OCI-LY7 (cell line): ENCODE measurements around the gene HOXC11. TPM values are rescaled to one million over a fixed set of nuclear protein-coding genes. Genes with fewer than 3 reads are reported as not detected.

Experiments used
- BruUV-seq: library from RNA; stranded (reverse); fragments of 400-500 nt; replicated peaks from 2 replicates; lab custom pipeline; 2021; lab: Mats Ljungman, UMichigan
- CTCF ChIA-PET: fragments of 300-600 bp; sonication (Branson Sonifier 250); formaldehyde crosslinking; loops from one replicate; lab custom pipeline; 2022; ENCODE audit warnings: antibody characterized with exemption; ENCODE audit not compliant: unreplicated experiment; lab: Charles Lee
- POLR2A ChIA-PET: fragments of 300-600 bp; sonication (Branson Sonifier 250); formaldehyde crosslinking; loops from one replicate; lab custom pipeline; 2022; ENCODE audit warnings: antibody characterized with exemption; lab: Charles Lee
- DNase-seq: peaks from one replicate; pipeline ENCODE4 v3.0.0-alpha.2; 2015; ENCODE audit warnings: low spot score
- H2AFZ ChIP-seq: fragments of 200-600 bp; sonication (generic), shearing (Covaris generic); 2 replicates; pipeline ENCODE4 v1.6.1; 2014; ENCODE audit warnings: mild to moderate bottlenecking, antibody characterized with exemption, low read length, moderate library complexity
- H3K27ac ChIP-seq: fragments of 200-600 bp; sonication (generic); 2 replicates; pipeline ENCODE4 v1.5.1; 2014; ENCODE audit warnings: mixed run types, low read depth, mild to moderate bottlenecking, moderate library complexity, low read length, inconsistent platforms; ENCODE audit not compliant: poor library complexity, severe bottlenecking
- H3K36me3 ChIP-seq: fragments of 200-600 bp; sonication (generic); 2 replicates; pipeline ENCODE4 v1.6.1; 2014; ENCODE audit warnings: mild to moderate bottlenecking, antibody characterized with exemption, low read length, moderate library complexity, mixed read lengths; ENCODE audit not compliant: insufficient read depth
- H3K4me1 ChIP-seq: fragments of 200-600 bp; sonication (generic); 2 replicates; pipeline ENCODE4 v1.5.1; 2014; ENCODE audit warnings: mild to moderate bottlenecking, low read length; ENCODE audit not compliant: insufficient read depth, poor library complexity, severe bottlenecking
- H3K4me2 ChIP-seq: fragments of 200-600 bp; sonication (generic); 2 replicates; pipeline ENCODE4 v1.6.1; 2014; ENCODE audit warnings: mild to moderate bottlenecking, low read length
- H3K4me3 ChIP-seq: fragments of 200-600 bp; sonication (generic); 2 replicates; pipeline ENCODE4 v1.5.1; 2014; ENCODE audit warnings: mild to moderate bottlenecking, low read depth, low read length; ENCODE audit not compliant: poor library complexity, severe bottlenecking
- H3K79me2 ChIP-seq: fragments of 200-600 bp; sonication (generic); 2 replicates; pipeline ENCODE4 v1.6.1; 2016; ENCODE audit warnings: low read depth, mild to moderate bottlenecking, low read length, moderate library complexity, mixed read lengths; ENCODE audit not compliant: insufficient read depth
- H3K9me2 ChIP-seq: fragments of 200-600 bp; sonication (generic); 2 replicates; pipeline ENCODE4 v1.6.1; 2016; ENCODE audit warnings: mild to moderate bottlenecking, low read length, mixed read lengths; ENCODE audit not compliant: insufficient read depth
- H3K9me3 ChIP-seq: fragments of 200-600 bp; sonication (generic); 2 replicates; pipeline ENCODE4 v1.6.1; 2014; ENCODE audit warnings: mild to moderate bottlenecking, mixed run types, low read length, mixed read lengths
- H4K20me1 ChIP-seq: fragments of 200-600 bp; sonication (generic); 2 replicates; pipeline ENCODE4 v1.6.1; 2014; ENCODE audit warnings: mild to moderate bottlenecking, antibody characterized with exemption, low read length, moderate library complexity, mixed read lengths; ENCODE audit not compliant: insufficient read depth
- CTCF ChIP-seq: fragments of 200-600 bp; sonication (generic); conservative IDR thresholded peaks from 2 replicates; pipeline ENCODE4 v1.5.1; 2014; ENCODE audit warnings: mild to moderate bottlenecking, antibody characterized with exemption, low read length, moderate library complexity, mixed read lengths
- EZH2phosphoT487 ChIP-seq: fragments of 200-600 bp; sonication (generic); IDR thresholded peaks from 2 replicates; pipeline ENCODE4 v1.6.1; 2018; ENCODE audit warnings: low read depth, borderline replicate concordance, mild to moderate bottlenecking, mixed run types, antibody characterized with exemption, low read length, moderate library complexity, mixed read lengths
- intact Hi-C: fragments of 100-400 bp; cut with micrococcal nuclease; formaldehyde crosslinking; loops from one replicate; pipeline ENCODE4 v1.10.0; 2022; ENCODE audit not compliant: unreplicated experiment
- total RNA-seq, 2 experiments: library from RNA; depleted of rRNA in 1 of 2; stranded (reverse); fragments of >200 nt in 1 of 2; shearing (Covaris generic) in 1 of 2; gene quantifications; 2 replicates each; pipeline ENCODE4 v1.2.3, GENCODE V29; 2014 to 2022

HOXC11 gene
- total RNA-seq, 2 experiments from 2014 or later, result 1.4 to 2.7 TPM

DNA sequence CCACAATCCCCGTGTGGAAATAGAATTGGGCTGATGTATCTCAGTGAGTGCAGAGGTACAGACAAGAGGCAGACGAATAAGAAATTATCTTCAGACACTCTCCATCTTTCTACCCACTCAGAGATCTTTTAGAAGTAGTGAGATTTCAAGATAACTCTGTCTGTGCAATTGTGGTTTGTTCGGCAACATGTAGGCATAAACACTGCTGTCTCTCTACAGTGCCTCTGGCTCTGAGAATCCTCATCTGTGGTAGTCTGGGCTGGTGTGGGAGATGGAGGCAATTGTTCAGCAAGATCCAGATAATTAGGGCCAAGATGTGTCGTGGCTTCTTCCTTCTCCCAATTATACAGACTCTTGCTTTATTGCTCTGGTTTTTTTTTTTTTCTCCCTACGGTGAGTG is 31.2 kb upstream of the HOXC11 start:
- H3K4me1 ChIP-seq, result no peaks in the 10 kb centered on the region
- ChIA-PET POLR2A (interaction anchor here (0.6 kb wide), 1 partner anchor 44 kb away, joined by 6 read pairs; no protein-coding TSS in a partner anchor), CTCF (no interaction called here)
- intact Hi-C loops, result no loop called here
- DNase-seq, result no peak
- no peak overlapping the region for H3K4me3 ChIP-seq
- H3K79me2 ChIP-seq, result no peaks in the 10 kb centered on the region
- BruUV-seq, result no TSS peak
- no peaks in the 10 kb centered on the region for H3K36me3 ChIP-seq
- H3K4me2 ChIP-seq, result no peak overlapping the region
- no peaks in the 10 kb centered on the region for H3K9me3 ChIP-seq
- H3K9me2 ChIP-seq, result no peaks in the 10 kb centered on the region
- no peaks in the 10 kb centered on the region for H4K20me1 ChIP-seq
- TF ChIP-seq CTCF (no peak), EZH2phosphoT487 (no peak)
- H3K27ac ChIP-seq, result no peak overlapping the region
- no peak overlapping the region for H2AFZ ChIP-seq

- Histone ChIP-seq H3K4me2 (no peak overlapping the region), H3K27ac (no peak overlapping the region), H2AFZ (no peak overlapping the region), H3K9me2 (no peaks in the 10 kb centered on the region), H3K79me2 (no peaks in the 10 kb centered on the region), H3K36me3 (no peaks in the 10 kb centered on the region), H3K9me3 (no peaks in the 10 kb centered on the region), H3K4me1 (no peaks in the 10 kb centered on the region), H3K4me3 (no peak overlapping the region), H4K20me1 (no peaks in the 10 kb centered on the region)
- CTCF ChIA-PET, result no interaction called here
- intact Hi-C loops, result no loop called here
- POLR2A ChIA-PET, result interaction anchor here (0.6 to 0.8 kb wide), 3 partner anchors 26 to 197 kb away, joined by 3 to 6 read pairs (median 3); no protein-coding TSS in a partner anchor
- no peak for DNase-seq
- TF ChIP-seq EZH2phosphoT487, result no peak
- no peak for TF ChIP-seq CTCF
- BruUV-seq, result no TSS peak
Measured at GRCh38 chr12:53942467-53942997, 30.4 kb upstream of the HOXC11 start.

- intact Hi-C loops, result no loop called here
- Histone ChIP-seq H2AFZ (no peak overlapping the region), H3K4me1 (no peaks in the 10 kb centered on the region), H4K20me1 (no peaks in the 10 kb centered on the region), H3K4me2 (no peak overlapping the region), H3K4me3 (no peak overlapping the region), H3K27ac (no peak overlapping the region), H3K36me3 (no peaks in the 10 kb centered on the region), H3K9me2 (no peaks in the 10 kb centered on the region), H3K79me2 (no peaks in the 10 kb centered on the region), H3K9me3 (no peaks in the 10 kb centered on the region)
- ChIA-PET POLR2A (no interaction called here), CTCF (no interaction called here)
- BruUV-seq, result no TSS peak
- TF ChIP-seq EZH2phosphoT487 (no peak), CTCF (no peak)
- no peak for DNase-seq
Measured at GRCh38 chr12:53944209-53944608, 28.7 kb upstream of the HOXC11 start.
